Stimulated activated memory B cell treated with anti-CD40 and anti-IgM and Interleukin-4, amounts not matched to agents 10 μg/mL and 1 μg/mL and 100 μg/mL, for 72 hours (primary cell): ENCODE results near the gene ASMT.
"Not testable (repeated sequence)": the region's sequence is repeated elsewhere in the genome, so short reads cannot be mapped to it uniquely, and the experiment has no call there.

Experiments used
- ATAC-seq: fragments of 150-1000 bp; cut with Tn5 transposase; 2 replicates; pipeline ENCODE4 v1.10.0; 2021
- H3K27ac Mint-ChIP-seq: one replicate; pipeline ENCODE4 v1.8.0; 2022; ENCODE audit warnings: mild to moderate bottlenecking, mixed read lengths
- H3K27me3 Mint-ChIP-seq: one replicate; pipeline ENCODE4 v1.8.0; 2022; ENCODE audit warnings: mixed read lengths
- H3K36me3 Mint-ChIP-seq: one replicate; pipeline ENCODE4 v1.8.0; 2022; ENCODE audit warnings: mixed read lengths
- H3K4me1 Mint-ChIP-seq: one replicate; pipeline ENCODE4 v1.8.0; 2022; ENCODE audit warnings: mixed read lengths
- H3K4me3 Mint-ChIP-seq: one replicate; pipeline ENCODE4 v1.8.0; 2022; ENCODE audit warnings: mild to moderate bottlenecking, moderate library complexity, mixed read lengths
- H3K9me3 Mint-ChIP-seq: one replicate; pipeline ENCODE4 v1.8.0; 2022; ENCODE audit warnings: mixed read lengths

The ASMT gene

GRCh38 chrX:1614927-1615326 lies at the start of gene ASMT:
Gene ASMT, plus strand, starts transcription at chrX:1615059. Its CDS starts 141 bp downstream, at chrX:1615200.
- H3K9me3 Mint-ChIP-seq: no peaks in the 10 kb centered on the region
- H3K4me3 Mint-ChIP-seq: no peak within 1 kb of the TSS
- H3K4me1 Mint-ChIP-seq: peaks cover 8% of the 10 kb centered on the region
- H3K36me3 Mint-ChIP-seq: no peaks in the 10 kb centered on the region
- H3K27me3 Mint-ChIP-seq: peaks cover 23% of the 10 kb centered on the region
- no peak within 1 kb of the TSS for H3K27ac Mint-ChIP-seq
- ATAC-seq: no peak

- H3K27me3 Mint-ChIP-seq, ATAC-seq, H3K9me3 Mint-ChIP-seq, H3K27ac Mint-ChIP-seq, H3K36me3 Mint-ChIP-seq, H3K4me3 Mint-ChIP-seq: not testable (repeated sequence)
- H3K4me1 Mint-ChIP-seq: peaks cover 20% of the 10 kb centered on the region
Measured at GRCh38 chrX:1574181-1574580, 40.7 kb upstream of the ASMT start.

GRCh38 chrX:1576201-1576992 lies 38.5 kb upstream of the ASMT start:
- Mint-ChIP-seq H3K4me3 (no peak overlapping the region), H3K27ac (no peak overlapping the region), H3K36me3 (no peaks in the 10 kb centered on the region), H3K4me1 (peaks cover 10% of the 10 kb centered on the region), H3K27me3 (no peaks in the 10 kb centered on the region), H3K9me3 (no peaks in the 10 kb centered on the region)
- peak; percentile 31 for ATAC-seq

GRCh38 chrX:1577845-1578244 lies 37.0 kb upstream of the ASMT start:
- Mint-ChIP-seq H3K4me3 (no peak overlapping the region), H3K27ac (no peak overlapping the region), H3K36me3 (no peaks in the 10 kb centered on the region), H3K4me1 (peaks cover 17% of the 10 kb centered on the region), H3K9me3 (no peaks in the 10 kb centered on the region), H3K27me3 (no peaks in the 10 kb centered on the region)
- no peak for ATAC-seq

- Mint-ChIP-seq H3K4me3 (no peak overlapping the region), H3K27me3 (no peaks in the 10 kb centered on the region), H3K27ac (peak overlapping the region; percentile 46), H3K9me3 (no peaks in the 10 kb centered on the region), H3K4me1 (peaks cover 25% of the 10 kb centered on the region), H3K36me3 (no peaks in the 10 kb centered on the region)
- peak; percentile 42 for ATAC-seq
Measured at GRCh38 chrX:1578511-1579173, 36.2 kb upstream of the ASMT start.

- peak; percentile 57 for ATAC-seq
- Mint-ChIP-seq H3K27ac (no peak overlapping the region), H3K9me3 (no peaks in the 10 kb centered on the region), H3K4me1 (peaks cover 27% of the 10 kb centered on the region), H3K36me3 (no peaks in the 10 kb centered on the region), H3K27me3 (no peaks in the 10 kb centered on the region), H3K4me3 (no peak overlapping the region)
Measured at GRCh38 chrX:1581132-1581531, 33.7 kb upstream of the ASMT start.

- Mint-ChIP-seq H3K27me3 (no peaks in the 10 kb centered on the region), H3K4me3 (peak overlapping the region; percentile 68)
Measured at GRCh38 chrX:1582686-1583437, 32.0 kb upstream of the ASMT start.

GRCh38 chrX:1584237-1585011 lies 30.4 kb upstream of the ASMT start:
- no peak for ATAC-seq
- peaks cover 34% of the 10 kb centered on the region for H3K4me1 Mint-ChIP-seq
- H3K36me3 Mint-ChIP-seq: no peaks in the 10 kb centered on the region
- H3K27me3 Mint-ChIP-seq: no peaks in the 10 kb centered on the region
- no peak overlapping the region for H3K4me3 Mint-ChIP-seq
- H3K9me3 Mint-ChIP-seq: no peaks in the 10 kb centered on the region
- H3K27ac Mint-ChIP-seq: peak overlapping the region; percentile 94

More at GRCh38 chrX:1582686-1583437, 32.0 kb upstream of the ASMT start:
- ATAC-seq: peak; percentile 94
- Mint-ChIP-seq H3K4me1 (peaks cover 36% of the 10 kb centered on the region), H3K27ac (peak overlapping the region; percentile 94), H3K36me3 (no peaks in the 10 kb centered on the region), H3K9me3 (no peaks in the 10 kb centered on the region)

- Mint-ChIP-seq H3K27ac (peak overlapping the region; percentile 76), H3K4me1 (peaks cover 38% of the 10 kb centered on the region), H3K9me3 (no peaks in the 10 kb centered on the region), H3K4me3 (no peak overlapping the region), H3K36me3 (no peaks in the 10 kb centered on the region), H3K27me3 (no peaks in the 10 kb centered on the region)
- no peak for ATAC-seq
Measured at GRCh38 chrX:1587161-1587560, 27.7 kb upstream of the ASMT start.

- Mint-ChIP-seq H3K9me3 (no peaks in the 10 kb centered on the region), H3K36me3 (peaks cover 17% of the 10 kb centered on the region), H3K4me3 (no peak overlapping the region), H3K27me3 (no peaks in the 10 kb centered on the region), H3K4me1 (peaks cover 36% of the 10 kb centered on the region), H3K27ac (peak overlapping the region; percentile 81)
- ATAC-seq: no peak
Measured at GRCh38 chrX:1589356-1590130, 25.3 kb upstream of the ASMT start.

- Mint-ChIP-seq H3K36me3 (peaks cover 29% of the 10 kb centered on the region), H3K27me3 (no peaks in the 10 kb centered on the region), H3K9me3 (no peaks in the 10 kb centered on the region), H3K4me3 (peak within 1 kb of the TSS; percentile 87), H3K4me1 (peaks cover 44% of the 10 kb centered on the region), H3K27ac (peak within 1 kb of the TSS; percentile 83)
- peak; percentile 92 for ATAC-seq
Measured at GRCh38 chrX:1591102-1591862, 23.6 kb upstream of the ASMT start, which contains the start of gene AKAP17A. Gene AKAP17A, plus strand, starts transcription at chrX:1591604. Its CDS starts 1,859 bp downstream, at chrX:1593463.

- Mint-ChIP-seq H3K36me3 (peaks cover 35% of the 10 kb centered on the region), H3K9me3 (no peaks in the 10 kb centered on the region), H3K27ac (peak overlapping the region; percentile 83), H3K27me3 (no peaks in the 10 kb centered on the region), H3K4me1 (peaks cover 41% of the 10 kb centered on the region), H3K4me3 (peak overlapping the region; percentile 87)
- peak; percentile 38 for ATAC-seq
Measured at GRCh38 chrX:1591863-1592469, 22.9 kb upstream of the ASMT start.

GRCh38 chrX:1592470-1593142 lies 22.3 kb upstream of the ASMT start:
- ATAC-seq: peak; percentile 61
- H3K4me1 Mint-ChIP-seq: peaks cover 44% of the 10 kb centered on the region
- H3K36me3 Mint-ChIP-seq: peaks cover 42% of the 10 kb centered on the region

More at GRCh38 chrX:1592470-1593142, 22.3 kb upstream of the ASMT start:
- Mint-ChIP-seq H3K4me3 (peak overlapping the region; percentile 87), H3K27me3 (no peaks in the 10 kb centered on the region), H3K27ac (peak overlapping the region; percentile 83), H3K9me3 (no peaks in the 10 kb centered on the region)
